CD4-positive, alpha-beta memory T cell (primary cell): Measurements from ENCODE around the gene MAGI1. TPM values are rescaled to one million over a fixed set of nuclear protein-coding genes. Genes with fewer than 3 reads are reported as not detected.

Experiments
- CTCF ChIA-PET: fragments of 350-600 bp; sonication (Branson Sonifier 250); formaldehyde crosslinking; loops from one replicate; lab custom pipeline; 2021; ENCODE audit warnings: inconsistent platforms; ENCODE audit not compliant: partially characterized antibody; lab: Charles Lee
- POLR2A ChIA-PET: fragments of 350-600 bp; sonication (Branson Sonifier 250); formaldehyde crosslinking; loops from one replicate; lab custom pipeline; 2021; ENCODE audit not compliant: partially characterized antibody; lab: Charles Lee
- DNase-seq, 5 donors: peaks; one replicate each; pipeline versions ENCODE4 v3.0.0 to v3.0.0-alpha.2; 2020 to 2022; ENCODE audit warnings: mixed read lengths in 1 of 5
- H3K27ac ChIP-seq: one replicate; pipeline ENCODE4 v1.7.0; 2013; ENCODE audit warnings: low read depth, low read length
- H3K27me3 ChIP-seq: 2 replicates; pipeline ENCODE4 v1.7.0; 2013; ENCODE audit warnings: mild to moderate bottlenecking, low read length, moderate library complexity; ENCODE audit not compliant: insufficient read depth
- H3K36me3 ChIP-seq: 2 replicates; pipeline ENCODE4 v1.7.0; 2013; ENCODE audit warnings: mild to moderate bottlenecking, low read length, moderate library complexity; ENCODE audit not compliant: insufficient read depth
- H3K4me1 ChIP-seq: 2 replicates; pipeline ENCODE4 v1.7.0; 2013; ENCODE audit warnings: mild to moderate bottlenecking, low read length, moderate library complexity; ENCODE audit not compliant: insufficient read depth
- H3K4me3 ChIP-seq, 2 donors: one replicate each; pipeline ENCODE4 v1.7.0; 2013; ENCODE audit warnings: low read length in 2 of 2, mild to moderate bottlenecking in 1 of 2
- H3K9me3 ChIP-seq, 2 donors: one replicate each; pipeline ENCODE4 v1.7.0; 2013; ENCODE audit warnings: low read length in 2 of 2, control low read depth in 1 of 2; ENCODE audit not compliant: control insufficient read depth in 1 of 2
- H3K27ac Mint-ChIP-seq, 7 donors: one replicate each; pipeline ENCODE4 v1.8.0; 2020 to 2021; ENCODE audit warnings: mixed read lengths in 7 of 7, mild to moderate bottlenecking in 6 of 7, inconsistent platforms in 3 of 7, moderate library complexity in 3 of 7
- H3K27me3 Mint-ChIP-seq, 2 donors: one replicate each; pipeline ENCODE4 v1.8.0; 2020 to 2021; ENCODE audit warnings: mixed read lengths in 2 of 2
- H3K36me3 Mint-ChIP-seq, 2 donors: one replicate each; pipeline ENCODE4 v1.8.0; 2020 to 2021; ENCODE audit warnings: mixed read lengths in 2 of 2, inconsistent platforms in 1 of 2, mild to moderate bottlenecking in 1 of 2
- H3K4me1 Mint-ChIP-seq, 4 donors: one replicate each; pipeline ENCODE4 v1.8.0; 2020 to 2021; ENCODE audit warnings: mixed read lengths in 4 of 4, mild to moderate bottlenecking in 1 of 4
- H3K4me3 Mint-ChIP-seq, 8 donors: one replicate each; pipeline ENCODE4 v1.8.0; 2020 to 2021; ENCODE audit warnings: mixed read lengths in 8 of 8, mild to moderate bottlenecking in 7 of 8, moderate library complexity in 6 of 8, inconsistent platforms in 3 of 8
- H3K9me3 Mint-ChIP-seq, 8 donors: one replicate each; pipeline ENCODE4 v1.8.0; 2020 to 2021; ENCODE audit warnings: mixed read lengths in 8 of 8, mild to moderate bottlenecking in 5 of 8, inconsistent platforms in 3 of 8, moderate library complexity in 1 of 8
- intact Hi-C: fragments of 100-400 bp; cut with micrococcal nuclease; formaldehyde crosslinking; loops from one replicate; pipeline ENCODE4 v1.15.1; 2023
- polyA plus RNA-seq, 2 donors: library from polyadenylated mRNA; unstranded; fragments of 300-500 nt; fragmentation: Illumina TruSeq; gene quantifications; one replicate each; pipeline ENCODE4 v1.2.3, GENCODE V29; 2021
- total RNA-seq, 2 experiments: library from RNA; stranded (reverse); gene quantifications; one replicate each; pipeline ENCODE4 v1.2.3, GENCODE V29; 2021

The MAGI1 gene
- total and polyA plus RNA-seq, 4 experiments from 2014 or later = 0.20 TPM; not detected in 3

GRCh38 chr3:65739901-65740541, 298.7 kb downstream of the MAGI1 start:
- Histone ChIP-seq H3K9me3 (no peaks in the 10 kb centered on the region), H3K27me3 (no peaks in the 10 kb centered on the region), H3K27ac (no peak overlapping the region), H3K36me3 (no peaks in the 10 kb centered on the region), H3K4me3 (no peak overlapping the region), H3K4me1 (no peaks in the 10 kb centered on the region)
- Mint-ChIP-seq H3K4me3 (no peak overlapping the region), H3K9me3 (no peaks in the 10 kb centered on the region), H3K27me3 (no peaks in the 10 kb centered on the region), H3K36me3 (no peaks in the 10 kb centered on the region), H3K4me1 (no peaks in the 10 kb centered on the region), H3K27ac (no peak overlapping the region)
- intact Hi-C loops = no loop called here
- POLR2A ChIA-PET = no interaction called here
- no peak for DNase-seq
- CTCF ChIA-PET = no interaction called here

GRCh38 chr3:65734792-65735191, 303.9 kb downstream of the MAGI1 start:
- ChIA-PET CTCF (interaction anchor here (0.6 to 0.9 kb wide), 2 partner anchors 12 to 80 kb away, joined by 3 read pairs; no protein-coding TSS in a partner anchor), POLR2A (no interaction called here)
- no peak overlapping the region for H3K4me3 ChIP-seq
- no peak overlapping the region for H3K27ac ChIP-seq
- Mint-ChIP-seq H3K27ac (no peak overlapping the region), H3K4me3 (no peak overlapping the region), H3K4me1 (peaks cover 0 to 6% (median 4%) of the 10 kb centered on the region in 4 donors), H3K9me3 (no peaks in the 10 kb centered on the region), H3K27me3 (no peaks in the 10 kb centered on the region), H3K36me3 (no peaks in the 10 kb centered on the region)
- DNase-seq = no peak
- H3K27me3 ChIP-seq = no peaks in the 10 kb centered on the region
- H3K9me3 ChIP-seq = no peaks in the 10 kb centered on the region
- H3K4me1 ChIP-seq = no peaks in the 10 kb centered on the region
- intact Hi-C loops = loop anchor here (5.0 kb wide), 1 partner anchor 1202 kb away; no protein-coding TSS in a partner anchor
- no peaks in the 10 kb centered on the region for H3K36me3 ChIP-seq

GRCh38 chr3:65734382-65734781, 304.3 kb downstream of the MAGI1 start:
- no peaks in the 10 kb centered on the region for H3K4me1 ChIP-seq
- Mint-ChIP-seq H3K4me3 (no peak overlapping the region), H3K9me3 (no peaks in the 10 kb centered on the region), H3K27me3 (no peaks in the 10 kb centered on the region), H3K27ac (no peak overlapping the region), H3K36me3 (no peaks in the 10 kb centered on the region), H3K4me1 (peaks cover 0 to 6% (median 4%) of the 10 kb centered on the region in 4 donors)
- H3K27ac ChIP-seq = no peak overlapping the region
- intact Hi-C loops = loop anchor here (5.0 kb wide), 1 partner anchor 1202 kb away; no protein-coding TSS in a partner anchor
- no peaks in the 10 kb centered on the region for H3K36me3 ChIP-seq
- H3K4me3 ChIP-seq = no peak overlapping the region
- DNase-seq = no peak
- POLR2A ChIA-PET = no interaction called here
- CTCF ChIA-PET = interaction anchor here (0.6 to 0.9 kb wide), 2 partner anchors 13 to 79 kb away, joined by 3 read pairs; no protein-coding TSS in a partner anchor
- no peaks in the 10 kb centered on the region for H3K9me3 ChIP-seq
- H3K27me3 ChIP-seq = no peaks in the 10 kb centered on the region

DNA sequence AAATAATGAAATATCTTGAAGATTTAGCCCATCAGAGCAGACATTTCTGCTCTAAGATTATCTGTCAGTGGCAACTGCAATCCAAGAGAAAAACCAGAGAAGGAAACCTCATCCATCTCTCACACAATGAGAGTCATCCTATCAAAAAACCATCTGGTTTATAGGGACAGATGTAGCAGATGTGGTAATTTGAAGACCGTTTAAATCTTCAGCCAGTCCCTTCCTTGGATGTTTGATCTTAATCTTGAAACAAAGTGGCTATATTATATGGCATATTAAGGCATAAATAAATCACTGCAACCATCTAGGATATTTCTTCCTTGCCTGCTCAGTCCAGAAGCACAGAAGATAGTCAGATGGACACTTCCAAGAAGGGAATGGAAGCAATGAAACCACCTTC, 305.3 kb downstream of the MAGI1 start:
- intact Hi-C loops = loop anchor here (5.0 kb wide), 1 partner anchor 1201 kb away; no protein-coding TSS in a partner anchor
- Mint-ChIP-seq H3K4me3 (no peak overlapping the region), H3K27me3 (no peaks in the 10 kb centered on the region), H3K36me3 (no peaks in the 10 kb centered on the region), H3K27ac (no peak overlapping the region), H3K4me1 (peaks cover 0 to 6% (median 4%) of the 10 kb centered on the region in 4 donors), H3K9me3 (no peaks in the 10 kb centered on the region)
- no peak for DNase-seq
- H3K27me3 ChIP-seq = no peaks in the 10 kb centered on the region
- CTCF ChIA-PET = interaction anchor here (1.9 kb wide), 1 partner anchor 7 kb away, joined by 4 read pairs; no protein-coding TSS in a partner anchor
- H3K9me3 ChIP-seq = no peaks in the 10 kb centered on the region
- no peak overlapping the region for H3K27ac ChIP-seq
- H3K4me1 ChIP-seq = no peaks in the 10 kb centered on the region
- no peak overlapping the region for H3K4me3 ChIP-seq
- POLR2A ChIA-PET = no interaction called here
- H3K36me3 ChIP-seq = no peaks in the 10 kb centered on the region

DNA sequence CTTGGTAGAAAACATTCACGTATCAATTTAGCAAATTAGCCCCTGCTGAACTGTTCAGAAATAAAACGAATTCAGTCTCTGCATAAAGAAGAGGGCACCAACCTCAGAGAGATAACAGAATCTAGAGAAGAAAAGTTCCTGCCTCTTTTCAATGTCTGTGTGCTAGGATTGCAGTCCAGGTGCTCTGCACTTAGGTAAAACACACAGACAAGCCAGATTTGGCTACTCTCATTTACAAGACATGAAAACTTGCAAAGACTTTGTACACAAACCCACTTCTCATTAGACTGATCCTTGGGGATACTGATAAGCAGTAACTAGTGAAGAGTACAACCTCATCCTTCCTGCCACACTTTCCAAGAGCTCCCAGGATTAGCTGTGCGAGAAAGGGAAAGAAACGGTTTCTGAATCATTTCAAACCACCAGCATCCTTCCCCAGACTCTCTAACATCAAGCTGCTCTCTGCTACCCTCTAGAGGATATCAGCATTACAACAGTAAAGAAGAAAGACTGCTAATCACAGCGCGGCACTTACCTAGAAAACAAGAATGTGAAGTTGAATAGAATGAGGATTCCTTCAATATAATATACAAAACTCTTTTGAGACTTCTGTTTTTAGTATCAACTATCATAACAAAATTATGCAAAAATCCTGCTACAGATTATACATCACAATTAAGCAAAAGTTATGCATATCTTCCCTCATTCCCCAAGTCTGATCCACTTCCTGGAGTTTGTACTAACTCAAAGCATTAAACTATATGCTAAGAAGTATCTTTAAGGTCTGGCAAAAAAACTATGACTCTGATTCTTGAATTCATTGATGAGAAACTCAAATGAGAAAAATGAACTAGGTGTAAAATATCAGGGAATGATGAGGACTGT, 306.4 kb downstream of the MAGI1 start:
- H3K36me3 Mint-ChIP-seq = no peaks in the 10 kb centered on the region
- intact Hi-C loops = loop anchor here (5.0 kb wide), 1 partner anchor 1200 kb away; no protein-coding TSS in a partner anchor
- peaks cover 0 to 6% (median 4%) of the 10 kb centered on the region in 4 donors for H3K4me1 Mint-ChIP-seq
- H3K27ac Mint-ChIP-seq = no peak overlapping the region
- H3K9me3 ChIP-seq = no peaks in the 10 kb centered on the region
- no peaks in the 10 kb centered on the region for H3K4me1 ChIP-seq
- no peaks in the 10 kb centered on the region for H3K27me3 Mint-ChIP-seq
- peaks cover 0 to 2% (median 0%) of the 10 kb centered on the region in 8 donors for H3K9me3 Mint-ChIP-seq
- H3K4me3 Mint-ChIP-seq = peak overlapping the region in 1 of 8 donors; percentile 48
- no peaks in the 10 kb centered on the region for H3K27me3 ChIP-seq
- H3K36me3 ChIP-seq = no peaks in the 10 kb centered on the region
- no peak overlapping the region for H3K4me3 ChIP-seq
- no peak overlapping the region for H3K27ac ChIP-seq
- ChIA-PET POLR2A (no interaction called here), CTCF (interaction anchor here (0.7 to 1.9 kb wide), 7 partner anchors 9 to 1705 kb away, joined by 3 to 6 read pairs (median 4); no protein-coding TSS in a partner anchor)
- DNase-seq = peak in 3 of 5 donors; percentile 16 to 23 (median 17)

DNA sequence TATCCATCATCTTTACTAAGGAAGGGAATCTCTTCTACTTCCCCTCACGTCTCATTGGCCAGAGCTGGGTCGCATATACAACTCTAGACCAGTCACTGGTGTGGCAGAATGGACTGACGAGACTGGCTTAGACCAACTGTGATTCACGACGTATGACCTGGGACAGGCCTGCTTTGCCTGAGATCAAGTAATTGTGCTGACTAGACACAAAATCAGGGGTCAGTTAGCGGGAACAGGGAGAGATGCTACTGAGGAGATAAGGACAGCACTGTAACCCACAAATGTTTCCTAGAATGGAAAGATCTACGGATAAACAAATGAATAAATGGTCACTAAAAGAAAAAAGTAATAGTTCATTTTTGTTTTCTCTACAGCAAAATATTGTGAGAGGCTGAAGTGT, 308.3 kb downstream of the MAGI1 start:
- peaks cover 0 to 6% (median 4%) of the 10 kb centered on the region in 4 donors for H3K4me1 Mint-ChIP-seq
- H3K4me1 ChIP-seq = no peaks in the 10 kb centered on the region
- no peak overlapping the region for H3K4me3 ChIP-seq
- no peaks in the 10 kb centered on the region for H3K27me3 ChIP-seq
- no peak overlapping the region for H3K4me3 Mint-ChIP-seq
- no peaks in the 10 kb centered on the region for H3K36me3 ChIP-seq
- H3K36me3 Mint-ChIP-seq = no peaks in the 10 kb centered on the region
- ChIA-PET POLR2A (no interaction called here), CTCF (no interaction called here)
- no peak overlapping the region for H3K27ac ChIP-seq
- H3K27ac Mint-ChIP-seq = no peak overlapping the region
- peaks cover 0 to 2% (median 0%) of the 10 kb centered on the region in 8 donors for H3K9me3 Mint-ChIP-seq
- no peak for DNase-seq
- H3K27me3 Mint-ChIP-seq = no peaks in the 10 kb centered on the region
- H3K9me3 ChIP-seq = no peaks in the 10 kb centered on the region
- intact Hi-C loops = loop anchor here (5.0 kb wide), 1 partner anchor 1198 kb away; no protein-coding TSS in a partner anchor

DNA sequence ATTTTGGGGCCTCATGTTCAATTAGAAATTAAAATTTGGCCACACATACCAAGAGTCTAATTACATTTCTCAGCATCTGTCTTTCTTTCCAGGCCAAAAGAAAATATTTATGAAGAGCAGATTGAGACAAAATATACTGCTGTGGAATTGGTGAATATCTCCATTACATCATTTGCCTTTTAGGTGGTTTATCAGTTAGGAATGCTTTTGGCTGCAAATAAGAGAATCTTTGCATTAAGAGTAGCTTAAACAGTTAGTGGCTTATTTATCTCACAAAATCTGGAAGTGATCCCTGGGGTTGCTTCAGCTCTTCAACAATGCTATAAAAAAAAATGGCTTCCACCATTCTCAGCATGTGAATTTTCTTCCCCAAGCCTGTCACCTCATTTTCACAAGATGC, 308.7 kb downstream of the MAGI1 start:
- H3K36me3 ChIP-seq = no peaks in the 10 kb centered on the region
- H3K4me3 ChIP-seq = no peak overlapping the region
- no peak for DNase-seq
- POLR2A ChIA-PET = no interaction called here
- H3K27me3 ChIP-seq = no peaks in the 10 kb centered on the region
- H3K9me3 Mint-ChIP-seq = peaks cover 0 to 2% (median 0%) of the 10 kb centered on the region in 8 donors
- H3K27ac ChIP-seq = no peak overlapping the region
- intact Hi-C loops = loop anchor here (5.0 kb wide), 1 partner anchor 1198 kb away; no protein-coding TSS in a partner anchor
- no peaks in the 10 kb centered on the region for H3K9me3 ChIP-seq
- no peak overlapping the region for H3K27ac Mint-ChIP-seq
- no peaks in the 10 kb centered on the region for H3K36me3 Mint-ChIP-seq
- H3K27me3 Mint-ChIP-seq = no peaks in the 10 kb centered on the region
- H3K4me3 Mint-ChIP-seq = no peak overlapping the region
- no peaks in the 10 kb centered on the region for H3K4me1 ChIP-seq
- CTCF ChIA-PET = no interaction called here
- peaks cover 0 to 6% (median 4%) of the 10 kb centered on the region in 4 donors for H3K4me1 Mint-ChIP-seq
